Left cardiac atrium (tissue), 4 donors: Measurements from ENCODE around the gene MFAP4. TPM values are rescaled to one million over a fixed set of nuclear protein-coding genes. Genes with fewer than 3 reads are reported as not detected.

Experiments used
- ATAC-seq, 2 donors: fragments of 200-7000 bp; cut with Tn5 transposase; one replicate each; pipeline ENCODE4 v1.9.1; 2020; ENCODE audit warnings: mild to moderate bottlenecking in 2 of 2, moderate library complexity in 2 of 2
- DNase-seq: peaks from one replicate; pipeline ENCODE4 v3.0.0-alpha.2; 2020
- intact Hi-C, 2 donors: fragments of 100-400 bp; cut with DNase I; formaldehyde crosslinking; loops; one replicate each; pipeline versions ENCODE4 v1.14.1 to v1.15.1; 2022 to 2023
- microRNA-seq, 2 donors: library from miRNA; unstranded; fragments of <30 nt; microRNA quantifications; one replicate each; pipeline ENCODE4 v1.2.0, GENCODE V29; 2020
- total RNA-seq, 2 donors: library from RNA; stranded (reverse); fragmentation: NEBNext Ultra II Directional; extraction: Animal tissue kit (Norgen Biotek cat#: 25700); gene quantifications; one replicate each; pipeline ENCODE4 v1.2.1, GENCODE V29; 2021
- donor health status: DM: no; HTN: yes; CAD: no.
- donor health status: DM: no; HTN: yes; CAD: no; lungs with severe emphysema.
- donor health status: DM: yes; HTN: yes; CAD: no.
- donor health status: Dilated cardiomyopathy.

Gene MFAP4
- total RNA-seq, 2 donors from 2014 or later = 44.8 to 104 TPM

DNA sequence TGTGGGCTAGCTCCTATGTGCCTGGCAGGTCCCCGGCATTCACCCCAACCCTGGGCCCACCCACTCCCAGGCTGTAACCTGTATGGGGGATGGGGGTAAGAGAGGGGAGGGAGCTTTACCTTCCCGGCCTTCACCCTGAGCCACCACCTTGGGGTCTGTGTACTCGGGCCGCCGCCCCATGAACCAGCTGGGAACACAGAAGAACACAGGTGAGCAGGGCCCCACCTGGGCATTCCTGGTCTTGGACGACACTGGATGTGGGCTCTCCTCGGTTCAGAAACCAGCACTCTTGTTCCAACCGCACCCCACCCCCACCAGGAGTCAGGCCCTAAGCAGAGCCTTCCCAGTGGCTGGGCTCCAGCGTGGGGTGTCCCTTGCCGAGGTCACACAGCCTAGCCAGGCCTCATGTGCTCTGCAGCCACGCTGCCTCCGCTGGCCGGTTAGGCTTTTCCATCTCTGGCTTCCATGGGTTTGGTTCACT lies 43.3 kb downstream of the MFAP4 start:
- intact Hi-C loops = no loop called here
- DNase-seq (no peak), ATAC-seq (peak in 1 of 2 donors; percentile 21)

DNA sequence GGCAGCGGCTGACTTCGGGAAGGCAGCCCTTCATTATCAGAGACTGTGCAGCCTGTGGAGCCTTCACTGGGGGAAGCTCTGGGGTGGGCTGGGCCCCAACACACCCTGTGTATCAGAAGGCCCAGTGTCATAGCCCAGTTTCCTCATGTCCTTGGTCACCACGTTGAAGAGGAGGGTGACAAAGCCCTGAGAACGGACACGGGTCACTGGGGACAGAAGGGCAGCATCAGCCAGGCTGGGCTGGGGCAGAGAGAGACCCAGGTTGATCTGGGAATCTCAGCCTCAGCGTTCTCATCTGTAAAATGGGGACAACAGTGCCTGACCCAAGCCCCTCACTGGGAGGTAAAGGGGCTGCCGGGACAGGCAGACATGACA lies 43.7 kb downstream of the MFAP4 start:
- intact Hi-C loops = no loop called here
- DNase-seq (no peak), ATAC-seq (no peak)

DNA sequence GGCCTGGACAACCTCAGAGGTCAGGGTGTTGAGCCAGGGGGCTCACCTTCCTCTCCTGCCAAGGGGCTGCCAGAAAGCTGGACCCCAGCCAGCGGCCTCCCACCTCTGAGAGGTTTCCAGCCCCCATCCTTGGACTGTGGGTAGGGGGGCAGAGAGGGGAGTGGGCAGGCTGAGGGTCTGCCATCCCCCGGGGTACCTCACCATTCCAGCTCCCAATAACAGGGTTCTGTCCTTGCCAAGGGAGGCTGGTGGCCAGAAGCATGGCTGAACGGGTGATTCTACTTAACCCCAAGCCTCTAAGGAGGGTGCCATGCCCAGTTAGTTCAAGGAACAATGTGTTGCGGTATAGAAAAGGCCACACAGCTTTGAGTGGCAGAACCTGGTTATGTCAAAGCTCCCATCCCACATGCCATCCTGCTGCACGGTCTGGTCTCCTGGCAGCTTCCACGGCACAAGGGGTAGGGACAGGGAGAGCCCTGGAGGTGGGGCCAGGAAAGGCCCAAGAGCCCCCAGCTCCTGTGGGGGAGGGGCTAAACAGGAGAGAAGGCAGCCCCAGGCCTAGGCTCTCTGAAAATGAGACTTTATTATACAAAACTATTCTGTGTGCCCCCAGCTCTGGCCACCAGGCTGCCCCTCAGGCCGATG lies 44.3 kb downstream of the MFAP4 start:
- DNase-seq = no peak
- intact Hi-C loops = no loop called here
- ATAC-seq = no peak

DNA sequence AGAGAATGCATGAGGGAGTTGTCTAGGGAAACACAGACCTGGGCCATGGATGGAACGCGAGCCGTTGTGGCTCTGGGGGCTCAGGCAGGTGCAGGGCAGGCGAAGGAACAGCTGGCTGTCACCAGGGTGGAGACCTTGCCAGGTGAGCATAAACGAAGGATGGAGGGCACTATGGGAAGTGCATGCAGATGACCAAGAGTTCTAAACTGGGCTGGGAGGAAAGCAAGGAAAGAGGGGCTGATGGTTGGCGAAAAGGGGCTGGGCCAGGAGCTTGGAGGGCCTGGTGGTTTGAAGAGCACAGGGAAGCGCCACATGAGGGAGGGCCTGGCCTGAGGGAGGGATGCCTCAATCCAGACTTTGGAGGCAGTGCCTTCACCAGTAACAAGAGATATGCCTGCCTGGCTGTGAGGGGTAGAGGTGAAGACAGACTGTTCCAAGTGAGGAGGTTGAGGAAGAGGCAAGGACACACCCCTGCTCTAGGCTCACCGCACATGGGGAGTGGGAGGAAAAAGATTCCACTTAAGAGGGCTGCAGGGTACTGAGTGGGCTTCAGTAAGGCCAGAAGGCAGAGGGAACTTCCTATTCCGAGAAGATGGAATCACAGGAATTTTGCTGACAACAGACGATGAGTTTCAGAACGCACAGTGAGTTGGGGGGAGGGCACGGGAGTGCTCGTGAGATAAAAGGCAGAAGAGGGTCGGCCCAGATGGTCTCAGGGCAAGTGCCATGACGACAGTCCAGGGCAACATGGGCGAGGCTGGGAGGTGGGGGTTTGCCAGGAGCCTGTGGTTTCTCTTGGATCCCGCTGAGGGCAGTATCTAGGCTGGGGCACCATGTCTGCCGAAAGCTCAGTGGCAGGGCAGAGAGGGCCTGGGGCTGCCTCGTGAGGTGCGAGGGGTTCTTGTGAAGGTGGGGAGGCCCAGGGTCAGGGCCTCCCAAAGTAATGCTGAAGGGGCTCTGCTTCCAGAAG lies 45.1 kb downstream of the MFAP4 start:
- ATAC-seq = no peak
- DNase-seq = no peak
- intact Hi-C loops = no loop called here

DNA sequence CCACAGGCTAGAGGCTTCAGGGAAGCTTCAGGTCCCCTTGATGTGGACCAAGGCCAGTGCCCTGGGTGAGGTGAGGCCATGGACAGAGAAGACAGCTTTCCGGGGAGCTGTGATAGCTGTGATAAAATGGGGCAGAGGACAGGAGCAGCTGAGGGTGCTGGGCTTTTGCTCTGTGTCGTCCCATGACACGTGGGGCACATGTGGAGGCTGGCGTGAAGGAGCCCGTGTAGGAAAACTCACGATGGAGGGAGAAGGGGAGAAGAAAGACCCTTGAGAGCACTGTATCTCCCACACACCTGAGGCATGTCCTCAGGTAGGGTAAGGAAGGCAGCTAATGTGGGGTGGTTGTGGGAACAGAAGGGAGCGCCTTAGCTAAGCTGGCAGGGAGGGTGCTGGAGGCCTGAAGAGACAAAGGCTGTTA lies 45.8 kb downstream of the MFAP4 start:
- intact Hi-C loops = no loop called here
- ATAC-seq = no peak
- no peak for DNase-seq

DNA sequence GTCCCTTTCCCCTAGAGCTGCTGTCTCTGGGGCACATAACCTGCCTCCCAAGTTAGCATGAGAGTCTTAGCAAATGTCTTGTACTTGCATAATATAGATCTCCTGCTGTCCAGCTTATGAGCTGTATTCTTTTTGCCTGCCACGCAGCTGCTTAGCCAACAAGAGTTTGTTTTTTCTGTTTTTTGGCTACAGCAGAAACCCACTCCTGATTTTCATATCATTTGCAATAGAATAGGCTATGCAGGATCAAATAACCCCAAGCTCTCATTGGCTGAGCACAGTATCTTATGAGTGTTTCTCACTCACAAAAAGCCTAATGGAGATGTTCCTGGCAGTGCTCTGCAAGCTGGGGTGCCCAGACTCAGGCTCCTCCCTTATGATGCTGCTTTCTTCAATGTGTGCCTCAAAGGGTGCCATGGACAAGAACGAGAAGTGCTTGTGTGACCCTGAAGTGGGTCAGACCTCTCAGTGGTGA lies 47.6 kb downstream of the MFAP4 start:
- ATAC-seq (no peak), DNase-seq (no peak)
- intact Hi-C loops = no loop called here

DNA sequence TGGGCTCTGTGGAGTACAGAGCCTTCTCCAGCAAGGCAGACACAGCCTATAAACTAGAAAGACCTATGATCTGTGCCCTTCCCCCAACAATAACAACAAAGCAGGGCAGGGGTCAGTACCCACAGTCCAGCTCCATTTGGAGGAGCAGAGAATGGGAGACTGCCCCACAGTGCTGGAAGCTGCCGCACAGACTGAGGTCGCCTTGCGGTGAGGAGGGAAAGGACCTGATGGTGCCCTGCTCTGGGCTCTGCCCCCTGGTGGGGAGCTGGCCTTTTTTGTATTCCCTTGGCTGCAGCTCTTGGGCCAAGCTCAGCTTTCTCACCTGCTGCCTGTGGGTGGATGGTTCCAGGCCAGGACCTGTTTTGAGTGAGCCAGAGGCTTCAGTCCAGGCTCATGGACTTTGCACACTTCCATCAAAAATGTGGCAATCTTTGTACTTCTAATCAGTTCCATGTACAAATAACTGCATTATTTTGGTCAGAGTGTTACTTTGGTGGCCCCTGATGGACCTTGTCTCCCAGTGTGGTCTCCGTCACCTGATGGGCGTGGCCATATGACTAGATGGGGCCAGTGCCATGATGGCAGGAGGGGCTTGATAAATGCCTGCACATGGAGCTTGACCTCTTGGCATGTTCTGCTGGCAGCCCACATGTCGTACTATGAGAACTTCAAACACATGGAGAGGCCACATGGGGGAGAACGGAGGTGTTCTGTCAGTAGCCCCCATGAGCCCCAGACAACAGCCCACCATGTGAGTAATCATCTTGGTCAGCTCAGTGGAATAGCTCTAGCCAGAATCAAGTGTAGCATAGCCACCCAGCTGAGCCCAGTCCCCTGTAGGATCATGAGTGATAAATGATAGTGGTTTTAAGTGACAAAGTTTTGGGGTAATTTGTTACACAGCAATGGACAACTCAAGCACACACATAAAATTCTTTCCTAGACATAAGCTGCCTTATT lies 48.7 kb downstream of the MFAP4 start:
- DNase-seq (peak; percentile 71), ATAC-seq (peak; percentile 56 to 61)
- intact Hi-C loops = no loop called here

DNA sequence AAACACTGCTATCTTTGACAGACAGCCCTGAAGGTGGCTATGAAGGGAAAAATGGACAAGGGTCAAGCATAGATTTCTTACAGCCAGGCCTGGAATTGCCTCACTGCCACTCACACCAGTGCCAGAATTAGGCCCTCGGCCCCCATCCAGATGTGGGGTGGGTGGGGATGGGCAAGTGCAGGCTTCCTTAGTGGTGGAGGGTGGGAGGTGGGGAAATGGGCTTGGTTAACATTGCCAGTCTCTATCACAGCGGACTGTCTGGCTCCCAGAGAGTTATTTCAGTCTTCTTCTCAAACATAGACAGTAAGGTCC lies 49.3 kb downstream of the MFAP4 start:
- intact Hi-C loops = loop anchor here in 1 of 2 donors (2.0 kb wide), 1 partner anchor 21 kb away; no protein-coding TSS in a partner anchor
- DNase-seq (no peak), ATAC-seq (peak; percentile 50 to 55)

DNA sequence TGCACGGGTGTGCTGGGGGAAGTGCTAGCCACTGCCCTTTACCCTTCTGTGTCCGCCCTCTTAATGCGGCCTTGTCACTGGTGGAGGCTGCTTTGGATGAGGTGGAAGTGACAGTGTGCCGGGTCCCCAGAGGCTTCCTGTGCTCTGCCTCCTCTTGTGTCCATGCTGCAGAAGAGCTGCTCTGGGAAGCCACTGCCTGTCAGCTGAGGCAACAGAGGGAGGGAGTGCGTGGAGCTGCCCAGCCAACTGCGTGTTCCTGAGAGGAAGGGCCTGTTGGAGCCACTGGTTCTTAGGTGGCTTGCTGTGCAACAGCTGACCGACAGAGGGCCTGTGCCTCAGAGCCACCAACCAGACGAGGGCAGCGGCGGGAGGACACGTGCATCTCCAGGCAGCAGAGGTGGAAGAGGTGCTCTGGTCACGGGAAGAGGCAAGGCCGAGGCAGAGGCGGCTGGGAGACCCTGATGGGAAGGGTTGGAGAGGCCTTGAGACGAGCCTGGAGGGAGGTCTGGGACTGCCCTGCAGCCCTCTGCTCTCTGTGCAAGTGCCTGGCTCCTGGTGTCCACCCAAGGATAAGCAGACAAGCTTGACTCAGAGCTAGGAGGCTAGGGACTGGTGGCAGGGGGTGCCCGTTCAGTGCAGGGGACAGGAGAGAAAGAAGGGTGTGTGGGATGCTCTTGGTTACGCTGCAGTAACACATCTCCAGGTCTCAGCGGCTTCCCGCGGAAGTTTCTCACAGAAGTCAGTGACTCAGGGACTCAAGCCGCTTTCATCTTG lies 49.9 kb downstream of the MFAP4 start:
- ATAC-seq = peak; percentile 22 to 54
- intact Hi-C loops = loop anchor here in 1 of 2 donors (2.0 kb wide), 1 partner anchor 20 kb away; no protein-coding TSS in a partner anchor
- DNase-seq = no peak

DNA sequence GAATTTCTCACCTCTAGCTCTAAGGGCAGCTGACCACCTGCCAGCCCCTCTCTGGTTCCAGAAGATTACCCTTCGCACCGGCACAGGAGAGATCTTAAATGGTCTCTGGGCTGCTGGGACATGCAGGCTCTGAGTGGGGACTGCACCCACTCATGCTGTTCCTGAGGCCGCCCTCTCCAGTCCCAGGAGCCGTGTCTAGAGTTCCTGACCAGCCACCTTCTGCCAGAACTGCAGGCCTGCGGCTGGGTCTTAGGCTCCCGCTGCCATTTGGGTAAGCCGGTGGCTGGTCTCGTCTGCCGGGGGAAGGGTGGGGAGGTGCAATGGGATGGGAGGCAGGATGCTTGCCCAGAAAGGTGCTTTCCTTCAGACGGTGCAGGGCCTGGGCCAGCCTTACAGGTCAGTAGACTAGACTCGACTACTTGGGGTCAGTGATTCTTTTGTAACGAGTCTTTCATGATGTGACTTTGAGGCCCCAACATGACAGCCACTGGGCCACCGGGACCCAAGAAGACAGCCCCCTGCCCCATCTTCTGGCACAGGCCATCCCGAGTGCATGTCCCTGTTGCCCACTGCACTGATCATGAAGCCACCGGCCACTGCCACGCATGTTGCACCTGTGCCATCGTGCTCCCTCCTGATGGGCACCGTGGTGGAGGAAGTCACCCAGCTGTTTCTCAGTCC lies 50.9 kb downstream of the MFAP4 start:
- no peak for ATAC-seq
- intact Hi-C loops = loop anchor here in 1 of 2 donors (2.0 kb wide), 1 partner anchor 19 kb away; no protein-coding TSS in a partner anchor
- no peak for DNase-seq

DNA sequence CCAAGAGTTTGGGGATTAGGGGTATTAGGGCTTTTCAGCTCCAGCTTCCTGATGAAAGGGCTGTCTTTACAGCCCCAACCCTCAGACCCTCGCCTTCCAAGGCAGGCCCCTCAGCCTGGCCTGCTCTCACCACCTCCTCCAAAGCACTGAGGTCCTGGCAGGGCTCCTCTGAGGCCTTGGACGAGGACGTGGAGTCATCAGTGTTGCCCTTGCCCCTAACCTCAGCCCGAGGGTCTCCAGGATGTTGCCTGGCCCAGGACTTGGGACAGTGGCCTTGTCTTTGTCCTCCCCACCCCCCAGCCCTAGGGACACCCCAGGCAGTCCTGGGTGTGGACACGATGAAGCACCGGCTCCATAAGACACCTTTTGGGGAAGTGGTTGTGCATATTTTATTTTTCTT lies 52.7 kb downstream of the MFAP4 start:
- no peak for ATAC-seq
- intact Hi-C loops = no loop called here
- no peak for DNase-seq

DNA sequence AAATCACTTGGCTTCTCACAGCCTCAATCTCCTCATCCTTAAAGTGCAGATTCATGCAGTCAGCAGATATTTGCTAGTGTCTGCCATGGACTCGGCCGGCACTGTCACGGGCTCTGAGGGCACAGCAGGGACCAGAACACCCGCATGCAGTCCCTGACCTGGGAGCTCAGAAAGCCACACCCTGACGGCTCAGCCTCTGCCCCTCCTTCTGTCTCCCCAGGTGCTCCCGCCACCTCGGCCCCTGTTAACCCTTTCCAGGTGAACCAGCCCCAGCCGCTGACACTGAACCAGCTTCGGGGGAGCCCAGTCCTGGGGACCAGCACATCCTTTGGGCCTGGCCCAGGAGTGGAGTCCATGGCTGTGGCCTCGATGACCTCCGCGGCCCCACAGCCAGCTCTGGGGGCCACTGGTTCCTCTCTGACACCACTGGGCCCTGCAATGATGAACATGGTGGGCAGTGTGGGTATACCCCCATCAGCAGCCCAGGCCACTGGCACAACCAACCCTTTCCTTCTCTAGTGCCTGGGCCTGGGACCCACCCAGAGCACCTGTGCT lies 53.2 kb downstream of the MFAP4 start:
- intact Hi-C loops = no loop called here
- no peak for DNase-seq
- ATAC-seq = no peak

Small RNAs within 50 kb of the gene (microRNA-seq; reads per million reads assigned to microRNA genes)
- gene MIR1180 = 78.2 to 131 reads per million in 2 donors

Other genes starting within 250 kb of the MFAP4 start
- gene EPN2, start 149.8 kb downstream of the MFAP4 start, total RNA-seq = 10 to 100 TPM; 74.1 to 82.2 TPM
- 1 to 10 TPM; 7.3 to 8.4 TPM for gene B9D1, start 24.5 kb downstream of the MFAP4 start, total RNA-seq
- 10 to 100 TPM; 13.8 to 15.1 TPM for gene MAPK7, start 8.7 kb downstream of the MFAP4 start, total RNA-seq
- gene RNF112, start 24.0 kb upstream of the MFAP4 start, total RNA-seq = 1 to 10 TPM; 2.5 to 6.8 TPM
- 1 to 10 TPM; 1.4 to 1.7 TPM for gene SLC47A1, start 146.7 kb upstream of the MFAP4 start, total RNA-seq